ENCODE results near the gene MYO5B.
A peak's percentile ranks its signal among the peaks of the same experiment; 100 is the strongest.
"Not testable (repeated sequence)": the region's sequence is repeated elsewhere in the genome, so short reads cannot be mapped to it uniquely, and the experiment has no call there.

Gene MYO5B

DNA sequence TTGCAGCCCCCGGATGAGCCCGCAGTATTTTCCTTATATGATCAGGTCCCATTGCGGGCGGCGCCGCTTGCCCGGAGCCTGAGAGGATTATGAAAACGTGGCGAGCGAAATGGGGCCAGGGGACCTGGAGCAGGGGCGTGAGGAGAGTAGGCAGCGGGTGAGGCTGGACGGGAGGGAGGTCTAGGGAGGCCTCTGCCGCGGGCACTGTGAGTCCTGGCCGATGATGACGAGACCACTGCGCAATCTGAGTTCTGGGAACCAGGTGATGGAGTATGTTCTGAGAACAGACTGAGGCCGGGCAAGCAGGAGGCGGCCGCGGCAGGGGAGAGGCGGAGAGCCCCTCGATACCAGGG lies 380.8 kb downstream of the MYO5B start:
- peak; percentile 69 for DNase-seq

DNA sequence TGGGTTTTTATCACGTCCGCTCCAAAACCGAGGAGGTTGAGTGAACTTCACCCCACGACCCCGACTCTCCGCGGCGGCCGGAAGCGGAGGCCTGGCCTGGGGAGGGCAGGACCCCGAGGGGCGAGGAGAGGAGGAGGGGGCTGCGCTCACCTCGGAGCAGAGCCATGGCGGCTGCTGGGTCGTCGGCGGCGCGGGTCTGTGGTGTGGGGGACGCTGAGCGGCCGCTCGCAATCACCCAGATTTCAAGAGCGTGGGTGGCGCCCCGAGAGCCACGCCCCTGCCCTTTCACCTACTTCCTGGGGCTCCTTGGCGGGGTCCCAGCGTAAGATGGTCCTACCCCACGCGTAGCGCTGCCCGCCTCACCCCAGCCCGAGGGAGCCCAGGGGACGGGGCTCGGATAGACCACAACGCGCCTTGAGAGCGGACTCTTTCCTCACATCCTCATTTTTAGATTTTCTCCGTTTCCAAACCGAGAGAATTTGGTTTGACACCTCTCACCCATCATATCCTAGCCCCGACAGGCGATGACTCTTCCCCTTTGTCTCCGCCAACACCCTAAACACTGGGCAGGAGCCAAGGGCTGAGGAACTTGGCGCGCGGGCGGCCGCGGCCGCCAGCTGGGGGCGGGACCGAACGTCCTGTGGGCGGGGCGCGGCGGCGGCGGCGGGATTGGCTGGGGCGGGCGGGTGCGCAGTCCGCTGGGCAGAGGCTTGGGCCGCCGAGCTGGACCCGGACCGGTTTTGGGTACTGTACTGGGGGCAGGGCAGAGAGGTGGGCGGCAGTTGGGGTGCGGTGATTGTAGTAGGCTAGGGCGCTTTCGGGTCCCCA lies 381.4 kb downstream of the MYO5B start, which contains the start of gene ACAA2:
Gene ACAA2, minus strand, starts transcription at position 215 of the 828 bp plus-strand sequence. Its CDS starts 49 bp downstream, at position 166.
- peak; percentile 88 for DNase-seq

DNA sequence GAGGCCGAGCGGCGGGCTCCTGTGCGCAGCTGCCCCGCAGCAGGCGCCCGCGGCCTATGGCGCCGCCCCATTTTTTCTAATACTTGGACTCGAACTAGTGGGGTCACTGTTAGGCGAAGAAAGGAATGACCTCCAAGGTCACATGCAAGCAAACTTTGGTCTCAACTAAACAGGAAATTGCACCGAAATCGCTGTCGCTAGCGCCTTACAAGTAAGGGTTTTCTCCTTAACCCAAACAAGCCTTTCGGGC lies 382.0 kb downstream of the MYO5B start:
- DNase-seq = no peak

DNA sequence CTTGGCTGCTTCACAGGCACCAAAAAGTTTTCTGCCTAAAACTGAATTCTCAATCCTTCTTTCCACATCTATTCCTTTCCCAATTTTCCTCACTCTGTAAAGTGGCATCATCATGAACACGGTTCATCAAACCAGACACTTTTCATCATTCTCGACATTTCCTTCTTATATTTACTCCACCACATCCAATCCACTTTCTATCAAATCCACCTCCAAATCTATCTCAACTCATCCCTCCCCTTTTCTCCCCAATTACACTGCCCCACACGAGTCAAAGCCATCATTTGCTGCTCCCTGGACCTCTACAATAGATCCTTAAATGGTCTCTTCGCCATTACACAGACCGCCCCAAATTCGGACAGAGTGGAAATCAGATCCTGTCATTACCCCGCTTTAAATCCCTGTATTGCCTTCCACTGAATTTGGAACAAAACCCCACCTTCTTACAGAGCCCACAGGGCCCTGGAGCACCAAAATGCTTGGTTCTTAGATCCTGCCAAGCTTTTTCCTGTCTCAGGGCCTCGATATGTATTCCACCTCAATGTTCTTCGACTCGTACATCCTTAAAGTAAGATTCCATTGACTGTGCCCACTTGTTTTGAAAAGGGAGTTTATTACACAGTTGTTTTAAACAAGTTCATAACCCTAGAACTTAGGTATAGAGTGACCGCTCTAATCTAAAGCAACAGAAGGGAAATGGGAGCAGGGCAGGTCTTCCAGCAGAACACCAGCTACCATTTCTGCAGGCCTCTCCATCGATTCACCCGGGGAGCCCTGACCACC lies 382.5 kb downstream of the MYO5B start:
- DNase-seq = no peak

DNA sequence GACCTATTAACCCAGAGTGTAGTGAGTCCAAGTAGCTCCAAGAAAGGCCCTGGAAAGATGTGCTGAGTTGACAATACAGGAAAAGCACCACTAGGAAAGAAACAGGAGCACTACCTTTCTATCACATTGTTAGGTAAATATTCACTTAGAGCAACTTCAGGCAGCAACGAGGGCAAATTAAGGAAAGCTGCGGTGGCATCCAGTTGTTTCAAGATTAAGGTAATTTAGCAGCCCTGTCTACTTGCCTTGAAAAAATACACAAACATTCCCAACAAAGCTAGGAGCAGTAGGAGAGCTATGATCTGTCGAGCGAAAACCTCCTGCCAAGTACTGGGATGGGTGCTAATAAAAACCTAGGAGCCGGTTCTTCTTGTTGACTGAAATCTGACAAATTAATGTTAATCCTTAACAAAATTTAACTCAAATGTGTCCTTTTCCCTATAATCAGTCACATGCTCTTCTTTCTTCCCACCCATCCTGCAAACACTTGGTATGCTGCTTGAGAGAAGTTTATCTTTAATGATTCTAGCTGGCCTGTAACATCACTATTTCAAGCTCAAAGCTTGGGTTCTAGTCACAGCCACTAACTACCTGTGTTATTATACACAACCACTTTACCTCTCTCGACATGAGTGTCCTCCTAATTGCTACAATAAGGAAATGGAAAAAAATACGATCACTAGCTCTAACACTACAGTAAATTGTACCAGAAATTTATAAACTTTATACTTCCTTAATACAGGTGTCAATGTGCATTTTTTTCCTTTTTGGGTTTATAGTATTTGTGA lies 383.6 kb downstream of the MYO5B start:
- DNase-seq = no peak

DNA sequence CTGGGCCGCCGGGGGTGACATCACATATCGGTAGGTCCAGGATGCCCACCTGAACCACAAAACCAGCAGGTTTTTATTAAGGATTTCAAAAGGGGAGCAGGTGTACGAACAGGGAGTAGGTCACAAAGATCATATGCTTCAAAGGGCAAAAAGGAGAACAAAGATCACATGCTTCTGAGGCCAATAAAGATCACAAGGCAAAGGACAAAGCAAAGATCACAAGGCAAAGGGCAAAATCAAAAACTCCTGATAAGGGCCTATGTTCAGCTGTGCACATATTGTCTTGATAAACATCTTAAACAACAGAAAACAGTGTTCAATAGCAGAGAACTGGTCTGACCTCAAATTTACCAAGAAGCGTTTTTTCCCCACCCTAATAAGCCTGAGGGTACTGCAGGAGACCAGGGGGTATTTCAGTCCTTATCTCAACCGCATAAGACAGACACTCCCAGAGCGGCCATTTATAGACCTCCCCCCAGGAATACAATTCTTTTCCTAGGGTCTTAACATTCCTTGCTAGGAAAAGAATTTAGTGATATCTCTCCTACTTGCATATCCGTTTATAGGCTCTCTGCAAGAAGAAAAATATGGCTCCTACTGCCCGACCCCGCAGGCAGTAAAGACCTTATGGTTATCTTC lies 386.3 kb downstream of the MYO5B start:
- DNase-seq = not testable (repeated sequence)

DNA sequence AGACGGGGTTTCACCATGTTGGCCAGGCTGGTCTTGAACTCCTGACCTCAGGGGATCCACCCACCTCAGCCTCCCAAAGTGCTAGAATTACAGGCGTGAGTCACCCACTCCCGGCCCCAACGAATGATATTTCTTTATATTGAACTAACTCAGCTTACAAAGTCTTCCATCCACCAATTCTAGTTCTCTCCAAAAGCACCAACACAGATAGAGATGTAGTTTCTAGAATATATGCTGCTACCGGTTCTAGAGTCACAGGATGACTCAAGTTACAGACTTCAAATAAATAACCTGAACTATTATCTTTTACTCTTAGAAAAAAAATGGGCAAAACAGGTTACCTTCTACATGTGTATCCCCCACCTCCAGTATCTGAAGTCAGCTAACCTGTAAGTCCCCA lies 390.9 kb downstream of the MYO5B start:
- no peak for DNase-seq

DNA sequence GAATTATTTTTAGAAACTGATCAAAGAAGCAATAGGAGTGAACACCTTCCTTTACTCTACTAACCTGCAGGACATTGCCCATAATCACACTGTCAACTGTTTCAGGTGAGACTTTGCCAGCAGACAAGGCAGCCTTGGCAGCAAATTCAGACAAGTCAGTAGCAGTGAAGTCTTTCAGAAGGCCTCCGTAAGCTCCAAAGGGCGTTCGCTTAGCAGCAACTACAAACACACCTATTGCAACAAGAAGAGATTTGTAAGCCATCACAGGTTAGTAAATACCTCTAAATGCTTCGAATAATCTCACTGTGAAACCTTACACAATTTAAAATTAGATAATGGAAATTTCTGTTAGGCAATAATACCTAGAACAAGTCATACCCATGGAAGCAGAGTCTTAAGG lies 392.3 kb downstream of the MYO5B start:
- DNase-seq = no peak

DNA sequence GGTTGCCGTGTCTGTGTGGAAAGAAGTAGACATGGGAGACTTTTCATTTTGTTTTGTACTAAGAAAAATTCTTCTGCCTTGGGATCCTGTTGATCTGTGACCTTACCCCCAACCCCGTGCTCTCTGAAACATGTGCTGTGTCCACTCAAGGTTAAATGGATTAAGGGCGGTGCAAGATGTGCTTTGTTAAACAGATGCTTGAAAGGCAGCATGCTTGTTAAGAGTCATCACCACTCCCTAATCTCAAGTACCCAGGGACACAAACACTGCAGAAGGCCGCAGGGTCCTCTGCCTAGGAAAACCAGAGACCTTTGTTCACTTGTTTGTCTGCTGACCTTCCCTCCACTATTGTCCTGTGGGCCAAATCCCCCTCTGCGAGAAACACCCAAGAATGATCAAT lies 394.5 kb downstream of the MYO5B start:
- DNase-seq = not testable (repeated sequence)

DNA sequence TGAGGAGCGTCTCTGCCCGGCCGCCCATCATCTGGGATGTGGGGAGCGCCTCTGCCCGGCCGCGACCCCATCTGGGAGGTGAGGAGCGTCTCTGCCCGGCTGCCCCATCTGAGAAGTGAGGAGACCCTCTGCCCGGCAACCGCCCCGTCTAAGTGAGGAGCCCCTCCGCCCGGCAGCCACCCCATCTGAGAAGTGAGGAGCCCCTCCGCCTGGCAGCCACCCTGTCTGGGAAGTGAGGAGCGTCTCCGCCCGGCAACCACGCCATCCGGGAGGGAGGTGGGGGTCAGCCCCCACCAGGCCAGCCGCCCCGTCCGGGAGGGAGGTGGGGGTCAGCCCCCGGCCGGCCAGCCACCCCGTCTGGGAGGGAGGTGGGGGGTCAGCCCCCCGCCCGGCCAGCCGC lies 395.1 kb downstream of the MYO5B start:
- not testable (repeated sequence) for DNase-seq

DNA sequence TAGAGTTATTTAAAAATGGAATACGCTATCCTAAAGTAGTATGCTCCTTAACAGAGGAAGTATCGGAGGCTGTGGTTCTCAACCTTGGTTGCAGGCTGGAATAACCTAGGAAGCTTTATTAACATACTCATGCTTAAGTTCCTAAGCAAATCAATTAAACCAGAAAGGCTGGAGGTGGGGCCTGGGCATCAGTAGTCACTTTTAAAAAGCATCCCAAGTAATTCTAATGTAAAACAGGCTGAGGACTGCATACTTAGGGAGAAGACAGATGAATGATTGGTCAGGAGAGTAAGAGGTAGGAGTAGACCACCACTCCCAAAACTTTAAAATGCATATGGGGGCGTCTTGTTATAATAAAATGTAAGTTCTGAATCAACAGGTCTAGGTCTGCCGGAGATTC lies 396.9 kb downstream of the MYO5B start:
- DNase-seq = no peak

DNA sequence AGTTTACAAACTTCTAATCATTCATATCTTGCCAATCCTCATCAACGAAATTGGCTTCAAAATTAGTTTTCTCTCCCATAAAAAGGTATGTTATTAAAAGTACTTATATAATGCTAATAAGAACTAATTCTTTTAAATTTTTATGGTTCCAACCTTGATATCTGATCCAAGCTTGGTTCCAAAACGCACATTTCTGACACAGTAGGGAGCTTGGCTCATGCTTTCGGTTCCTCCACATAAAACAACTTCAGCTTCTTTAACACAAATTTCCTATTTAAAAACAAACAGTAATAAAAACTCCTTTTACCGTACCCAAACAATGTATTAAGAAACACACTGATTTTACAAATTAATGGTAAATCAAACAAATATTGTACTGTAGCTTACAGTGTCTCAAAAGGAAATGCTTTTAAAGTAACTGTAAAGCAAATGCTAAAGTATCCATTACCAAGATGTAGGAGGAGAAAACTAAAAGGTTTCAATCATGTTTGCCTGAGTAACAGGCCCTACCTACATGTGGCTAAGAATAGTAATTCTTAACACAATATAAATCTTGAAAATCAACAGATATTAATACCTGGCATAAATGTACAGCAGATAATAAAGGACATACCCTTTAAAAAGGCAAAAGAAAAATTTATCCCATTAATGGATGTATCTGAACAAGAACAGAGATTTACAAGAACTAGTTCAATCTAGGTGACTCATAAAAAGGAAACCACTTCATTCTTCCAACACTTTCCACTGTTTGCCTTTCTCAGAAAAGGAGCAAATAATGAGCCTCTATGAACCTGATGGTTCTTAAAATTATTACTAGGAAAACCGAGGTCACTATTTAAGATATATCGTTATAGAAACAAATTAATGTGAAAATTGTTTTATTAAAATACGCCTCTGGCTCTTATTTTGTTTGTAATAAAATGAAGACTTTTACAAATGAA lies 399.1 kb downstream of the MYO5B start:
- no peak for DNase-seq

DNA sequence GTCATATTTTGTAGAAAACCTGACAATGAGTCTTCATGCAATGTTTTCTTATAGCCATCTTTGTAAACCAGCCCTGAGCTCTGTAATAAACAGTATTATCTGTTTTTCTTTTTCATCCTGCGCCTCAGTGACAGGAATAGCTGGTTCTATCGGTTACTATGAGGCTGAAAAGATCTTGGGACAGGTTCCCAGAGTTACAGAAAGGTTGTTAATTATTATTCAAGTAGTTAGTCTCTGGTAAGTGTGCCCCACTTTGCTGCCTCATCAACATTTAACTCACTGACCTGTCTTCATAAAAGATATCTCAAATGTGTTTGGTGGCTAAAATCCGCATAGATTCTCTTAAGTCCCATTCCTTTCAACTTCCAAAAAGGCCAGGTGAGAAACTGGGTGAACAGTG lies 400.2 kb downstream of the MYO5B start:
- no peak for DNase-seq

DNA sequence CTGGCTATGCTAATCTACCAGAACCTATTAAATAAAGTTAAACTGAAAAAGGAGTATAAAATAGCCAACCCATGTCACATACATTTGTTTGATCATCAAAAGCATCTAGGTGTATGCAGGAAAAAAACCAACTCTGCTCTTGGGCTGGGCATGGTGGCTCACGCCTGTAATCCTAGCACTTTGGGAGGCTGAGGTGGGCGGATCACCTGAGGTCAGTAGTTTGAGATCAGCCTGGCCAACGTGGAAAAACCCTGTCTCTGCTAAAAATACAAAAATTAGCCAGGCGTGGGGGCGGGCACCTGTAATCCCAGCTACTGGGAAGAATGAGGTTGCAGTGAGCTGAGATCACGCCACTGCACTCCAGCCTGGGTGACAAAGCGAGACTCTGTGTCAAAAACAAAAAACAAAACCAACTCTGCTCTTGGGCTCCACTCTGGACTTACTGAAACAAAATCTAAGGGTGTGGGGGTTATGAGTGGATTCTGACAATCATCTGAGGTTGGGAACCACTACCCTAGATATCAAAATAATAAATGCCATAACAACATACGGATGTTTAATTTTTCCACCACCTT lies 405.3 kb downstream of the MYO5B start:
- not testable (repeated sequence) for DNase-seq

DNA sequence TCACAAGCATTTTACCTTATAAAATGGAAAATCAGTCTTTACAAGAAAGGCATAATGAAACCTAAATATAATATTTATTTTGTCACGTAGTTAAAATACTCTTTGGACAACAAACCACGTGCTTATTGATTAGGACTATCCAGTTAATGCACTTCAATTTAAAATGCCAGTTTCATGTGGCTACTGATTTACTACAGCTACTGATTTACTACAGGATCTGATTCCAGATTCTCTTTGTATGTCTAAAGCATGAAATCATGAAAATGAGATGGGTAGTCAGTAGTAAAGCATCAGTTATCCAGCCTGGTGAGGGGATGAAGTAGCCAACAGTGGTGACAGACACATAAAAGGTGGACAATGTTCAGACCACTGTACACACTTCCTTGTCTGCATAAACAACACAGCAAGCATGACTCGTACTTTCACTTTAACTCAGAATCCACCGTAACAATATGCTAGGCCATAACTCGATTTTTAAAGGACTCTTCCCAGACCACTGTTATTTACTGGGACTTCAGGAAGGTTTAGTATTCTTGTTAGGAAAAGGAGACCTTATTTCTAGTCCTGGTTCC lies 406.5 kb downstream of the MYO5B start:
- DNase-seq = no peak

DNA sequence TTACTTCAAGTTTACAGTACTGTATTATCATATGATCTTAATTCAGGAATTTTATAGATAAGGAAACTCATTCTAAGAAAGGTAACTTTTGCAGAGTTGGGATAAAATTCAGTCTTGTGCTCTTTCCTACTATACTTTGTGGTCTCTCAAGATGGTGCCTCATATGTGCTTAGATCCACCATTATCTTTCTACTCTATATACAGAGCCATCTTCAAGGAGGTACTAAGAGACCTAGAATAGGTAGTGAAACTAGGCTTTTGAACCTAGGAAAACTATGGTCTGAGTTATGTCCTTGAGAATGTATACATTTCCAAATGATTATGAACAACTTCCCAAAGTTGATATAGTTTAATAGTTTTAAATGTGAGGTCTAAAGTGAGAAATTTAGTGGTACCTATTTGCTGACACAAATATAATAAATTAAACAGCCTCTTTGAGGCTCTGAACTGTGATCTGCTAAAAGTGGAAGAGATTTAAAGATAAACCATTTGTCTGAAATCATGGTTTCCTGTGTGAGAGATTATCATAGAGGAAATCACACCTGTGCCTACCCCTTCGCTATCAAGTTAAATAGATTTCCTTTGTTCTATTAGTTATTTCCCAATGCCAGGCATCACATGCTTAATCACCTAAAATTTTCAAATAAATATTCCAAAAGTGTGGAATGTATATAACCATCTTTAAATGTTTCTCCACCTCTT lies 408.8 kb downstream of the MYO5B start:
- no peak for DNase-seq

DNA sequence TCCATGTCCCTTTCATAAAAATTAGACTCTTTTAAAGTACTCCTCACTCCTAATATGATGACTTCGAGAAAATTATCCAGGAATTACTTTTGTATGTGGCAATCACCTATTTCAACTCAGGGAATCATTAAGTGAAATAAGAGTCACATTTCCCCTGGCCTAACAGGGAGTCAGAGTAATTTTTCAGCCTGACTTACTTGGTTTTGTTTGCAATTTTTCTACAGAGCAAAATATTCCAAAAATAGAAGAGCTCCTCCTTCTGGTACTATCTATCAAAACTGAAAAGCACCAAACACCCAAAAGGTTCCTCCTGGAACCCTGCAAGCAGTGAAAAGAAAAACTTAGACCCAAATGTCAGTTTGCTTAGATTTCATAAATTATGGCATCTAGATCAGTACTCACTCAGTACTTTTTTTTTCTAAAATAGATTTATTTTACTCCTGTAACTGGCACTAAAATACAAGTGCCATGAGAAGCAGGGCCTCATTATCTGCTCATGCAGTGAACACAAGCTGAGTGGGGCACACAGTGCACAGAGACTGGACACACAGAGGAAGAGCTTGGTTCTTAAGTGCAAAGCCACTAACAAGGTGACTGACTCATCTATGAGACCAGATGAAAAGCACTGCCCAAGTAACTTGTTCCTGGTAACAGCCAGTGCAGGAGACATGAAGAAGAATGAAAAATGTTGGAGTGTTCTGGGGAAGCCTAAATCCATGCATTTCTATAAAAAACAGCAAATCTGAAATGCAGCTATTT lies 410.3 kb downstream of the MYO5B start:
- DNase-seq = no peak

DNA sequence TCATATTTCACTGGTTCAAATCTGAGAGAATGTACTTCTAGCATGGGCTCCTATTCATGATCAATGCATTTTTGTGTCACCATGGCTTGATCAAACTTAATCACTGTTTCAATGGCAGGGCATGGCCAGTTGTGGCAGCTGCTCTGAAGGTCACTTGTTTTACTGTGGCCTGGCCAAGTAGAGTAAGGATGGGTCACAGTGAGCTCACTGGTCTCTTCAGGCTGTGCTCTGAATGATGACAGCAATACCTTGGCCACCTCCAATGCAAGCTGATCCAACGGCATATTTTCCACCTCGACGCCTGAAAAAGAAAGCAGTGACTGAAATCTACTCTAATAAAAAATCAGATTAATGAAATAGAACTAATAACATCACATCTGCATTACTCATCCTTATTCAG lies 411.3 kb downstream of the MYO5B start:
- not testable (repeated sequence) for DNase-seq

DNA sequence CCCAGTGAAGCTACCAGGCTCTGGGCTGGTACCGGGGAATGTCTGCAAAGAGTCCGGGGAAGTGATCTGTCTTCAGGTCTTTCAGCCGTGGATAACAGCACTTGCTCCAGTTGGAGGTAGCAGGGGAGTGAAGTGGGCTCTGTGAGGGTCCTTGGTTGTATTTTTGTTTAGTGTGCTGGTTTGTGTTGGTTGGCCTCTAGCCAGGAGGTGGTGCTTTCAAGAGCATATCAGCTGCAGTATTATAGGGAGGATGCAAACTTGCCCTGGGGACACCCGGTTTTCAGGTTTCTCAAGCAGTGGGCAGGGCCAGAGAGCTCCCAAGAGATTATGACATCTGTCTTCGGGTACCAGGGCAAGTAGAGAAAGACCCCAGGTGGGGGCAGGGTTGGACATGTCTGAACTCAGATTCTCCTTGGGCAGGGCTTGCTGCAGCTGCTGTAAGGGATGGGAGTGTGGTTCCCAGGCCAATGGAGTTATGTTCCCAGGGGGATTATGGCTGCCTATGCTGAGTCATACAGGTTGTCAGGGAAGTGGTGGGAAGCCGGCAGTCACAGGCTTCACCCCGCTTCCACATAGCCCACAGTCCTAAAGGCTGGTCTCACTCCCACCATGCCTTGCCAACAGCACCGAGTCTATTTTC lies 416.0 kb downstream of the MYO5B start:
- DNase-seq = no peak

All from activated CD4-positive, CD25-positive, alpha-beta regulatory T cell treated with anti-CD3 and anti-CD28 coated beads, Interleukin-2, amount 50 U/mL, for 72 hours (primary cell).